ENCODE data around the gene VLDLR. TPM values are rescaled to one million over a fixed set of nuclear protein-coding genes. Genes with fewer than 3 reads are reported as not detected.

VLDLR gene
- total and polyA plus RNA-seq, 2 experiments from 2014 or later, result 12.2 to 20.4 TPM

DNA sequence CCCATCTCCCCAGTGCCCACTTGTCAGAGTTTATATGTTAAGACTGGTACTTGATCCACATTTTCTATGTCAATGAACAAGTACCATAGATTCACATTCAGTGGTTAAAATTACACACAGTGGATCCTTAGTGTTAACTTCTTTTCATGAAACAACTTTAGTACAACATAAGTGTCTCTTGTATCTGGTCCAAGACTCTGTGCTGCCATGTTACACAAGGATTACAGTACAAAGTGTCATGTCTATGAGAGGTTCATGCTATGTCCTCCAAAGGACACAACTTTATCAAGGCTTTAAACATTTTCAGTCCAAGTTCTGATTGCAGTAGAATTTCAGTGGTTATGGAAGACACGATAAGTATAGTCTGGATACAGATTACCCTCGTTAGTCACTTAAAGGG, 13.3 kb upstream of the VLDLR start:
- no peaks in the 10 kb centered on the region for H3K27me3 ChIP-seq
- no peak overlapping the region for H3K4me3 ChIP-seq
- H3K79me2 ChIP-seq, result no peaks in the 10 kb centered on the region
- no peak overlapping the region for H3K4me2 ChIP-seq
- no peak overlapping the region for H3K27ac ChIP-seq
- no peak overlapping the region for H2AFZ ChIP-seq
- no peaks in the 10 kb centered on the region for H3K36me3 ChIP-seq (replicated peaks; ENCODE audit: insufficient read depth, low read depth)
- H4K20me1 ChIP-seq (ENCODE audit: insufficient read depth, poor library complexity, severe bottlenecking), result no peaks in the 10 kb centered on the region
- H3K4me1 ChIP-seq (ENCODE audit: insufficient read depth), result peaks cover 9% of the 10 kb centered on the region
- no peaks in the 10 kb centered on the region for H3K9me3 ChIP-seq (ENCODE audit: low read depth)
- WGBS (ENCODE audit: low lambda C conversion rate, missing lambda C conversion rate), result 94% methylated on average over 2 of the region's 2 CpGs
- no peak for TF ChIP-seq EZH2phosphoT487 (IDR thresholded peaks at IDR 0.05; ENCODE audit: low read depth, severe bottlenecking, unreplicated experiment)
- no peak for TF ChIP-seq CTCF (IDR thresholded peaks at IDR 0.05; ENCODE audit: poor library complexity)
- TF ChIP-seq EZH2 (IDR thresholded peaks at IDR 0.05; ENCODE audit: borderline replicate concordance), result no peak
- no peak for DNase-seq (ENCODE audit: low spot score)
- no peaks in the 10 kb centered on the region for H3K9me2 ChIP-seq (replicated peaks; ENCODE audit: insufficient read depth)

- H3K79me2 ChIP-seq, result no peaks in the 10 kb centered on the region
- H4K20me1 ChIP-seq (ENCODE audit: insufficient read depth, poor library complexity, severe bottlenecking), result no peaks in the 10 kb centered on the region
- no peaks in the 10 kb centered on the region for H3K9me3 ChIP-seq (ENCODE audit: low read depth)
- no peaks in the 10 kb centered on the region for H3K27me3 ChIP-seq
- TF ChIP-seq CTCF (IDR thresholded peaks at IDR 0.05; ENCODE audit: poor library complexity) (no peak), EZH2phosphoT487 (IDR thresholded peaks at IDR 0.05; ENCODE audit: low read depth, severe bottlenecking, unreplicated experiment) (no peak), EZH2 (IDR thresholded peaks at IDR 0.05; ENCODE audit: borderline replicate concordance) (no peak)
- no peak overlapping the region for H3K4me2 ChIP-seq
- H3K36me3 ChIP-seq (replicated peaks; ENCODE audit: insufficient read depth, low read depth), result no peaks in the 10 kb centered on the region
- H3K27ac ChIP-seq, result no peak overlapping the region
- H3K9me2 ChIP-seq (replicated peaks; ENCODE audit: insufficient read depth), result no peaks in the 10 kb centered on the region
- no peak overlapping the region for H3K4me3 ChIP-seq
- peak; percentile 17 for DNase-seq (ENCODE audit: low spot score)
- peaks cover 9% of the 10 kb centered on the region for H3K4me1 ChIP-seq (ENCODE audit: insufficient read depth)
- no peak overlapping the region for H2AFZ ChIP-seq
- WGBS (ENCODE audit: low lambda C conversion rate, missing lambda C conversion rate), result 45% methylated on average over 2 of the region's 2 CpGs
Measured at GRCh38 chr9:2610985-2611384, 10.6 kb upstream of the VLDLR start.

DNA sequence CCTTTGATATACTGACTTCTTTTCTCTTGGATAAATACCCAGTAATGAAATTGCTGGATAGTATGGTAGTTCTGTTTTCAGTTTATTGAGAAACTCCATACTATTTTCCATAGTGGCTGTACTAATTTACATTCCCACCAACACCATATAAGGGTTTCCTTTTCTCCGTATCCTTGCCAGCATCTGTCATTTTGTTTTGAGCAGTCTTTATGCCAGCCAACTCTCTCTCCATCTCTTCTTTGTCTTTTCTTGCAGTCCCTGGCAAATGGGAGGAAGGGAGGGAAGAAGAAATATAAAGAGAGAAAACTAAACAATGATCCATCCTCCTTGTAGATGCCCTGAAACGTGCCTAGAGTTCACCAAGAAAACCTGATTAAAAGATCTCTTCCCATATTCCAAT, 9.6 kb upstream of the VLDLR start:
- 78% methylated on average over 2 of the region's 2 CpGs for WGBS (ENCODE audit: low lambda C conversion rate, missing lambda C conversion rate)
- DNase-seq (ENCODE audit: low spot score), result no peak
- H3K9me2 ChIP-seq (replicated peaks; ENCODE audit: insufficient read depth), result no peaks in the 10 kb centered on the region
- H3K9me3 ChIP-seq (ENCODE audit: low read depth), result no peaks in the 10 kb centered on the region
- peaks cover 9% of the 10 kb centered on the region for H3K4me1 ChIP-seq (ENCODE audit: insufficient read depth)
- no peaks in the 10 kb centered on the region for H3K79me2 ChIP-seq
- H4K20me1 ChIP-seq (ENCODE audit: insufficient read depth, poor library complexity, severe bottlenecking), result no peaks in the 10 kb centered on the region
- H3K4me3 ChIP-seq, result no peak overlapping the region
- no peaks in the 10 kb centered on the region for H3K36me3 ChIP-seq (replicated peaks; ENCODE audit: insufficient read depth, low read depth)
- H2AFZ ChIP-seq, result no peak overlapping the region
- no peak overlapping the region for H3K4me2 ChIP-seq
- no peaks in the 10 kb centered on the region for H3K27me3 ChIP-seq
- no peak overlapping the region for H3K27ac ChIP-seq
- no peak for TF ChIP-seq EZH2 (IDR thresholded peaks at IDR 0.05; ENCODE audit: borderline replicate concordance)
- TF ChIP-seq EZH2phosphoT487 (IDR thresholded peaks at IDR 0.05; ENCODE audit: low read depth, severe bottlenecking, unreplicated experiment), result no peak
- TF ChIP-seq CTCF (IDR thresholded peaks at IDR 0.05; ENCODE audit: poor library complexity), result no peak

Measured in hepatocyte (in vitro differentiated cells).